IMR-90 (cell line): ENCODE results near the gene ATOSA. TPM values are rescaled to one million over a fixed set of nuclear protein-coding genes. Genes with fewer than 3 reads are reported as not detected.

Experiments
- ATAC-seq: fragments of 200-7000 bp; cut with Tn5 transposase; 2 replicates; pipeline ENCODE4 v1.9.1; 2020; ENCODE audit warnings: low read depth, mild to moderate bottlenecking, moderate library complexity
- BruUV-seq: library from RNA; stranded (reverse); fragments of 400-500 nt; replicated peaks from 2 replicates; lab custom pipeline; 2021; lab: Mats Ljungman, UMichigan
- CTCF ChIA-PET: fragments of 300-600 bp; formaldehyde crosslinking; extraction: SDS; loops from one replicate; lab custom pipeline; 2021; ENCODE audit warnings: antibody characterized with exemption; lab: Yijun Ruan, JAX
- POLR2A ChIA-PET: fragments of 300-600 bp; sonication (Branson Sonifier 250); formaldehyde crosslinking; loops from one replicate; lab custom pipeline; 2022; ENCODE audit warnings: antibody characterized with exemption; ENCODE audit not compliant: unreplicated experiment; lab: Charles Lee
- DNase-seq: peaks from one replicate; pipeline ENCODE4 v3.0.0; 2013
- H2AFZ ChIP-seq: replicated peaks from 2 replicates; pipeline ENCODE3; 2013; ENCODE audit warnings: low read length, mild to moderate bottlenecking; ENCODE audit not compliant: poor library complexity
- H2AK5ac ChIP-seq: 2 replicates; pipeline ENCODE4 v1.6.1; 2013; ENCODE audit warnings: low read depth, low read length, inconsistent platforms
- H2AK9ac ChIP-seq: replicated peaks from 2 replicates; pipeline ENCODE3; 2013; ENCODE audit warnings: mild to moderate bottlenecking, low read depth, low read length, moderate library complexity; ENCODE audit not compliant: poor library complexity
- H2BK120ac ChIP-seq: 2 replicates; pipeline ENCODE4 v1.6.1; 2013; ENCODE audit warnings: low read depth, low read length, inconsistent platforms
- H2BK15ac ChIP-seq: 3 replicates; pipeline ENCODE4 v1.6.1; 2013; ENCODE audit warnings: low read depth, low read length, inconsistent platforms
- H2BK20ac ChIP-seq: 2 replicates; pipeline ENCODE4 v1.6.1; 2013; ENCODE audit warnings: low read depth, mild to moderate bottlenecking, inconsistent platforms, low read length, moderate library complexity
- H2BK5ac ChIP-seq: 2 replicates; pipeline ENCODE4 v1.6.1; 2013; ENCODE audit warnings: mild to moderate bottlenecking, low read depth, low read length, inconsistent platforms; ENCODE audit not compliant: poor library complexity, severe bottlenecking
- H3K14ac ChIP-seq: replicated peaks from 2 replicates; pipeline ENCODE4 v1.6.1; 2013; ENCODE audit warnings: low read depth, low read length, inconsistent platforms
- H3K18ac ChIP-seq: 2 replicates; pipeline ENCODE4 v1.6.1; 2013; ENCODE audit warnings: low read depth, low read length, control low read depth
- H3K23ac ChIP-seq: 2 replicates; pipeline ENCODE4 v1.6.1; 2013; ENCODE audit warnings: low read depth, low read length, inconsistent platforms
- H3K27ac ChIP-seq: 2 replicates; pipeline ENCODE4 v1.5.1; 2013; ENCODE audit warnings: mild to moderate bottlenecking, control low read depth, low read length; ENCODE audit not compliant: insufficient read depth
- H3K27me3 ChIP-seq: 2 replicates; pipeline ENCODE4 v1.6.1; 2013; ENCODE audit warnings: low read length; ENCODE audit not compliant: control insufficient read depth, insufficient read depth
- H3K36me3 ChIP-seq: 2 replicates; pipeline ENCODE4 v1.6.1; 2013; ENCODE audit warnings: low read length, mixed read lengths; ENCODE audit not compliant: control insufficient read depth, insufficient read depth
- H3K4ac ChIP-seq: 2 replicates; pipeline ENCODE4 v1.6.1; 2013; ENCODE audit warnings: low read depth, low read length, inconsistent platforms
- H3K4me1 ChIP-seq: 2 replicates; pipeline ENCODE4 v1.6.1; 2013; ENCODE audit warnings: low read length, mixed read lengths; ENCODE audit not compliant: control insufficient read depth, insufficient read depth
- H3K4me2 ChIP-seq: 2 replicates; pipeline ENCODE4 v1.6.1; 2013; ENCODE audit warnings: low read depth, mild to moderate bottlenecking, control low read depth, low read length, moderate library complexity
- H3K4me3 ChIP-seq: 2 replicates; pipeline ENCODE4 v1.5.1; 2013; ENCODE audit warnings: low read depth, mild to moderate bottlenecking, control low read depth, low read length, moderate library complexity; ENCODE audit not compliant: insufficient read depth
- H3K56ac ChIP-seq: 2 replicates; pipeline ENCODE4 v1.6.1; 2013; ENCODE audit warnings: low read length, inconsistent platforms; ENCODE audit not compliant: insufficient read depth; ENCODE audit errors: extremely low read depth
- H3K79me1 ChIP-seq, 2 experiments: 2 replicates each; pipeline ENCODE4 v1.6.1; 2013; ENCODE audit warnings: low read length in 2 of 2, inconsistent platforms in 1 of 2, low read depth in 1 of 2
- H3K9ac ChIP-seq: 2 replicates; pipeline ENCODE4 v1.6.1; 2013; ENCODE audit warnings: low read depth, low read length, control low read depth
- H3K9me1 ChIP-seq: 2 replicates; pipeline ENCODE4 v1.6.1; 2013; ENCODE audit warnings: low read length, inconsistent platforms; ENCODE audit not compliant: insufficient read depth
- H3K9me3 ChIP-seq: 2 replicates; pipeline ENCODE4 v1.6.1; 2013; ENCODE audit warnings: low read length; ENCODE audit not compliant: control insufficient read depth, insufficient read depth
- H4K20me1 ChIP-seq: 2 replicates; pipeline ENCODE4 v1.6.1; 2013; ENCODE audit warnings: low read length, inconsistent platforms; ENCODE audit not compliant: insufficient read depth
- H4K5ac ChIP-seq: 2 replicates; pipeline ENCODE4 v1.6.1; 2013; ENCODE audit warnings: mild to moderate bottlenecking, low read depth, low read length, control low read depth
- H4K8ac ChIP-seq, 2 experiments: 2 replicates each; pipeline ENCODE4 v1.6.1; 2013; ENCODE audit warnings: low read depth in 2 of 2, low read length in 2 of 2, control low read depth in 1 of 2, inconsistent platforms in 1 of 2
- H4K91ac ChIP-seq: 2 replicates; pipeline ENCODE4 v1.6.1; 2013; ENCODE audit warnings: low read depth, low read length, inconsistent platforms; ENCODE audit not compliant: insufficient read depth
- BHLHE40 ChIP-seq: fragments of 150-350 bp; IDR thresholded peaks from 2 replicates; pipeline ENCODE4 v1.6.1; 2016; ENCODE audit warnings: mild to moderate bottlenecking, low read depth, low read length
- CEBPB ChIP-seq: IDR thresholded peaks from 2 replicates; pipeline ENCODE4 v1.6.1; 2012; ENCODE audit warnings: low read depth, low read length, improper control_type of control experiment
- CHD1 ChIP-seq: IDR thresholded peaks from 2 replicates; pipeline ENCODE4 v1.6.1; 2012; ENCODE audit warnings: low read depth, low read length, improper control_type of control experiment
- CTCF ChIP-seq: conservative IDR thresholded peaks from 2 replicates; pipeline ENCODE4 v1.5.1; 2012; ENCODE audit warnings: mild to moderate bottlenecking, low read depth, low read length, improper control_type of control experiment
- FOS ChIP-seq: fragments of 150-350 bp; IDR thresholded peaks from 2 replicates; pipeline ENCODE4 v1.6.1; 2016; ENCODE audit warnings: low read depth, low read length
- MAFK ChIP-seq: IDR thresholded peaks from 2 replicates; pipeline ENCODE4 v1.6.1; 2012; ENCODE audit warnings: low read depth, low read length, improper control_type of control experiment
- MAZ ChIP-seq: IDR thresholded peaks from 2 replicates; pipeline ENCODE4 v1.6.1; 2012; ENCODE audit warnings: low read depth, mild to moderate bottlenecking, low read length, improper control_type of control experiment, moderate library complexity, borderline replicate concordance
- MXI1 ChIP-seq: IDR thresholded peaks from 2 replicates; pipeline ENCODE4 v1.6.1; 2012; ENCODE audit warnings: low read depth, mild to moderate bottlenecking, low read length, moderate library complexity, borderline replicate concordance
- NFE2L2 ChIP-seq: fragments of 150-350 bp; IDR thresholded peaks from 2 replicates; pipeline ENCODE4 v1.6.1; 2016; ENCODE audit warnings: low read depth, mild to moderate bottlenecking, low read length
- POLR2A ChIP-seq: IDR thresholded peaks from 2 replicates; pipeline ENCODE4 v1.6.1; 2012; ENCODE audit warnings: mild to moderate bottlenecking, low read depth, low read length
- RAD21 ChIP-seq: IDR thresholded peaks from 2 replicates; pipeline ENCODE4 v1.6.1; 2012; ENCODE audit warnings: low read length, improper control_type of control experiment
- RCOR1 ChIP-seq: IDR thresholded peaks from 2 replicates; pipeline ENCODE4 v1.6.1; 2012; ENCODE audit warnings: mild to moderate bottlenecking, low read length, improper control_type of control experiment; ENCODE audit not compliant: insufficient replicate concordance
- RFX5 ChIP-seq: IDR thresholded peaks from 2 replicates; pipeline ENCODE4 v1.8.0; 2012; ENCODE audit warnings: low read depth, mild to moderate bottlenecking, low read length, moderate library complexity
- SMC3 ChIP-seq: fragments of 150-350 bp; IDR thresholded peaks from 2 replicates; pipeline ENCODE4 v1.6.1; 2016; ENCODE audit warnings: low read depth, mild to moderate bottlenecking, antibody characterized with exemption, low read length, moderate library complexity
- WGBS, 2 experiments: methylation state at CpG; one replicate each; pipeline versions ENCODE4 v1.1.5 to v1.1.7; 2013; ENCODE audit warnings: missing lambda C conversion rate in 2 of 2; ENCODE audit not compliant: insufficient read length in 1 of 2; ENCODE audit errors: extremely low coverage in 2 of 2; 5-methylcytosine and 5-hydroxymethylcytosine counted together
- dilution Hi-C: fragments of 300-500 bp; cut with HindIII; formaldehyde crosslinking; loops from one replicate; pipeline ENCODE4 v1.14.3; 2018; ENCODE audit warnings: low sequenced_read_pairs; ENCODE audit not compliant: unreplicated experiment
- in situ Hi-C: fragments of 300-500 bp; cut with MboI; formaldehyde crosslinking; loops from 3 replicates; pipeline ENCODE4 v1.14.3; 2019; ENCODE audit warnings: low sequenced_read_pairs, inconsistent platforms, mixed read lengths
- intact Hi-C: fragments of 100-400 bp; cut with micrococcal nuclease; formaldehyde crosslinking; loops from 2 replicates; pipeline ENCODE4 v1.10.0; 2022
- polyA plus RNA-seq, 3 experiments: library from polyadenylated mRNA; depleted of rRNA; stranded (reverse); fragments of >200 nt; gene quantifications; 2 replicates each; pipeline ENCODE4 v1.2.3, GENCODE V29; 2012; ENCODE audit warnings: low replicate concordance in 1 of 3
- total RNA-seq: library from RNA; depleted of rRNA; stranded (reverse); fragments of >200 nt; gene quantifications from 2 replicates; pipeline ENCODE4 v1.2.3, GENCODE V29; 2012
- TF ChIP-seq, protein P1 (sequence below): fragments of 150-350 bp; IDR thresholded peaks from 2 replicates; pipeline ENCODE4 v1.6.1; 2016; ENCODE audit warnings: low read depth, mild to moderate bottlenecking, low read length, moderate library complexity, borderline replicate concordance
- TF ChIP-seq, protein P2 (sequence below): fragments of 150-350 bp; IDR thresholded peaks from 2 replicates; pipeline ENCODE4 v1.6.1; 2017; ENCODE audit warnings: mild to moderate bottlenecking, antibody characterized with exemption, low read length, low read depth

Gene ATOSA
- total and polyA plus RNA-seq, 2 of the 4 experiments (the other 2 are of a cell fraction) = 13.2 to 17.2 TPM

DNA sequence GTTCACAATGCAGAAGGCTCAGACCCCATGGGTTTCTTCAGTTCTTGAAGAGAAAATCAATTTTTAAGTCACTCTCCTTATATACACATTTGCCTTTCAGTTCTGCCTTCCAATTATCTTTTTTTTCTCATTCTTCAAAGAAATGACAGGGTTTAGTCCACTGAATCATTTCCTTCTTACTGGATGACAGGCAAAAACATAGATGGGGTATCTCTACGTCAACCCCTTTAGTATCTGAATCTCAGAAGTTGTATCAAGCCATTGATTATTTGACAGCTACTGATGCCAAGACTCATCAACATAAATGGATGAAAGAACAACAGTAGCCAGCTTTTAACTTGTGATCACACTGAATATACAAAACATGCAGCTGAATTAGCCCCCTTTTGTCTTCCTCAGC, 6.5 kb downstream of the ATOSA start:
- dilution Hi-C loops (no loop called here), in situ Hi-C loops (loop anchor here (25.0 kb wide), 1 partner anchor 660 kb away; the partner anchor contains the start of gene MAPK6), intact Hi-C loops (loop anchor here (10.0 kb wide), 2 partner anchors 68 to 418 kb away; no protein-coding TSS in a partner anchor)
- no peak for DNase-seq
- POLR2A ChIA-PET = no interaction called here
- Histone ChIP-seq H3K36me3 (peaks cover 7% of the 10 kb centered on the region), H4K5ac (no peak overlapping the region), H3K23ac (no peak overlapping the region), H2BK15ac (no peak overlapping the region), H4K20me1 (no peaks in the 10 kb centered on the region), H2AK9ac (no peak overlapping the region), H3K14ac (no peak overlapping the region), H3K9ac (no peak overlapping the region), H3K27ac (no peak overlapping the region), H4K8ac (no peak overlapping the region), H4K91ac (no peak overlapping the region), H3K4me1 (no peaks in the 10 kb centered on the region), H3K18ac (no peak overlapping the region), H2BK5ac (no peak overlapping the region), H3K9me3 (no peaks in the 10 kb centered on the region), H3K79me1 (peaks cover 0 to 9% of the 10 kb centered on the region in 2 experiments; a peak in 2 of 4 replicates), H2BK20ac (no peak overlapping the region), H3K4ac (no peak overlapping the region), H3K27me3 (no peaks in the 10 kb centered on the region), H2BK120ac (no peak overlapping the region), H3K56ac (no peak overlapping the region), H2AFZ (no peak overlapping the region), H3K9me1 (no peaks in the 10 kb centered on the region), H3K4me2 (no peak overlapping the region), H2AK5ac (no peak overlapping the region), H3K4me3 (no peak overlapping the region)
- no TSS peak for BruUV-seq
- no CpG with 5 or more reads among the region's 1 CpG for WGBS, 2 experiments
- TF ChIP-seq, protein P1, sequence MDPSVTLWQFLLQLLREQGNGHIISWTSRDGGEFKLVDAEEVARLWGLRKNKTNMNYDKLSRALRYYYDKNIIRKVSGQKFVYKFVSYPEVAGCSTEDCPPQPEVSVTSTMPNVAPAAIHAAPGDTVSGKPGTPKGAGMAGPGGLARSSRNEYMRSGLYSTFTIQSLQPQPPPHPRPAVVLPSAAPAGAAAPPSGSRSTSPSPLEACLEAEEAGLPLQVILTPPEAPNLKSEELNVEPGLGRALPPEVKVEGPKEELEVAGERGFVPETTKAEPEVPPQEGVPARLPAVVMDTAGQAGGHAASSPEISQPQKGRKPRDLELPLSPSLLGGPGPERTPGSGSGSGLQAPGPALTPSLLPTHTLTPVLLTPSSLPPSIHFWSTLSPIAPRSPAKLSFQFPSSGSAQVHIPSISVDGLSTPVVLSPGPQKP = no peak
- TF ChIP-seq CTCF (no peak), POLR2A (no peak), MAZ (no peak), FOS (no peak), SMC3 (no peak), RFX5 (no peak), RAD21 (no peak), CHD1 (no peak), RCOR1 (no peak), CEBPB (no peak), MXI1 (no peak), MAFK (no peak), NFE2L2 (no peak), BHLHE40 (no peak)
- TF ChIP-seq, protein P2, sequence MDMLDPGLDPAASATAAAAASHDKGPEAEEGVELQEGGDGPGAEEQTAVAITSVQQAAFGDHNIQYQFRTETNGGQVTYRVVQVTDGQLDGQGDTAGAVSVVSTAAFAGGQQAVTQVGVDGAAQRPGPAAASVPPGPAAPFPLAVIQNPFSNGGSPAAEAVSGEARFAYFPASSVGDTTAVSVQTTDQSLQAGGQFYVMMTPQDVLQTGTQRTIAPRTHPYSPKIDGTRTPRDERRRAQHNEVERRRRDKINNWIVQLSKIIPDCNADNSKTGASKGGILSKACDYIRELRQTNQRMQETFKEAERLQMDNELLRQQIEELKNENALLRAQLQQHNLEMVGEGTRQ = no peak
- no peak for ATAC-seq
- CTCF ChIA-PET = no interaction called here
